Middle frontal gyrus (tissue), 1 donor: ENCODE data around the gene PRDM12.

Source experiments
- DNase-seq: peaks from one replicate; pipeline ENCODE4 v3.0.0-alpha.2; 2015; ENCODE audit warnings: low spot score; ENCODE audit errors: extremely low spot score

Gene PRDM12

DNA sequence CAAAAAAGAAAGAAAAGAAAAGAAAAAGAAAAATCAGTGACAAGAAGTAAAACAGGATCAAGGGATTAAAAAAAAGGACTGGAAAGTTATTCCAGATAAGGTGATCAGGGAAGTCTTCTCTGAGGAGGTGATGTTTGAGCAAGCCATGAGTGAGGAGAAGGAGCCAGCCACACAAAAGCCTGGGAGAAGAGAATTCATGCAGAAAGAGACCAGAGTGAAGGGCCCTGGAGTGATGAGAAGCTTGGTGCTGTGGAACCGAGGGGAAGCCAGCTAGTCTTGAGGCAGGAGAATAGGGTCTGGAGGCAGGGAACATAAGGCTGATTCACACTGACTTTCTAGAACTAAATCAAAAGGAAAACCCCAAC, 25.2 kb downstream of the PRDM12 start:
- DNase-seq = no peak

DNA sequence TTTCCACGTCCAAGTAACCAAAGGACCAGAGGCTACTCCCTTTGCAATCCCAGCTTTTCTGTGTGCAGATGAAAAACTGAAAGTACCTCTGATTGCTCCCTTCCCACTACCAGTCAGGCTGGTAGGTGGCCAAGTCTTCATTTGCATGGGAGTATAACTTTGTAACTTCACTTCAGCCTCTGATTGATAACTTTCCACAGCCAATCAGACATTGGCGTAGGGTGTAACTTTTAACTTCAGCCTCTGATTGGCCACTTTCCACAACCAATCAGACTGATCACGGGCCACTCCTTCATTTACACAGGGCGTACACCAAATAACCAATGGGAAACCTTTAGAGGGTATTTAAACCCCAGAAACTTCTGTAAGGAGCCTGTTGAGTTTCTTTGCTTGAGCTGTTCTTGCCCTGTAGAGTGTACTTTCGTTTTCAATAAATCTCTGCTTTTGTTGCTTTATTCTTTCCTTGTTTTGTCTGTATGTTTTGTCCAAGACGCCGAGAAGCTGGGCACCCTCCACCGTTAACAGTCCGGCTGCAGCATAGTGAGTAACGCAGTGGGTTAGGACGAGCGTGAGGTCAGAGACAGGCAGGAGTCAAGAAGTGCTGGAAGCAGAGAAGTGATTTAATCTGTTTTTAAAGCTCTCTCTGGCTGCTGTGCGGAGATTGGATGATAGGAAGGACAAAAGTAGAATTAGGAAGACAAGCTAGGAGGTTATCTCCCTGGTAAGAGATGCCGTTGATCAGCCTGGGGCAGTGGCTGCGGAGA, 25.7 kb downstream of the PRDM12 start:
- peak; percentile 33 for DNase-seq

DNA sequence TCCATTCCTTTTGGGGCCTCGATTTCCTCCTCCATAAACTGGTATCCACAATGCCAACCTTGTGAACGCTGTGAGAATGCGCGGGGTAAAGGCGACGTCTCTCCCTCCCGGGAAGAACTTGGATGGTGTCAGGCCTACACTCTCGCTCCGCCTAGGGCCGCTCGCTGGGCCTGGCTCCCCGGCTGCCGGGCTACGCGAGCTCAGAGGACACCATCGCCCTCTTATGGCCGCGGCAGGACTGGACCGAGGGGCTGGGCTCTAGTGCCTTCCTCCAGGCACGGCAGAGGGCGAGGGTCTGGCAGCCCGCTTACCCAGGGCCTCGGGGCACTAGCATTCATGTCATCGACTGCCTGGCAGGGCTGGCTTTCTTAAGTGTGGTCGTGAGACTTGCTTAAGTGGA, 27.9 kb downstream of the PRDM12 start:
- no peak for DNase-seq

DNA sequence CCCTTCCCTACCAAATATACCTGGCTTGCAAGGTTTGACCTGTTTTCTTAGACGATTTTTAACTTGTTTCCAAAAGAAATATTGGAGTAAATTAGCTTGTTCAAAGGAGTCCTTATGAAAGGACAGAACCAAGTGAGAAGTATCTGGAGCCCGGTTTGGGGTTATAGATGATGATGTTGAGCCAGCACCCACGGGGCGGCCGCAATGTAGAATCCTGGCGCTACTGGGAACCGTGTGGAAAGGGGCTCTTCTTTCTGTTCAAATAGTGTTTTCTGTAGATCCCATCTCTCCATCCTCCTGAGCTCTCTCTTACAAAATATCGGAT, 28.7 kb downstream of the PRDM12 start:
- DNase-seq = no peak

DNA sequence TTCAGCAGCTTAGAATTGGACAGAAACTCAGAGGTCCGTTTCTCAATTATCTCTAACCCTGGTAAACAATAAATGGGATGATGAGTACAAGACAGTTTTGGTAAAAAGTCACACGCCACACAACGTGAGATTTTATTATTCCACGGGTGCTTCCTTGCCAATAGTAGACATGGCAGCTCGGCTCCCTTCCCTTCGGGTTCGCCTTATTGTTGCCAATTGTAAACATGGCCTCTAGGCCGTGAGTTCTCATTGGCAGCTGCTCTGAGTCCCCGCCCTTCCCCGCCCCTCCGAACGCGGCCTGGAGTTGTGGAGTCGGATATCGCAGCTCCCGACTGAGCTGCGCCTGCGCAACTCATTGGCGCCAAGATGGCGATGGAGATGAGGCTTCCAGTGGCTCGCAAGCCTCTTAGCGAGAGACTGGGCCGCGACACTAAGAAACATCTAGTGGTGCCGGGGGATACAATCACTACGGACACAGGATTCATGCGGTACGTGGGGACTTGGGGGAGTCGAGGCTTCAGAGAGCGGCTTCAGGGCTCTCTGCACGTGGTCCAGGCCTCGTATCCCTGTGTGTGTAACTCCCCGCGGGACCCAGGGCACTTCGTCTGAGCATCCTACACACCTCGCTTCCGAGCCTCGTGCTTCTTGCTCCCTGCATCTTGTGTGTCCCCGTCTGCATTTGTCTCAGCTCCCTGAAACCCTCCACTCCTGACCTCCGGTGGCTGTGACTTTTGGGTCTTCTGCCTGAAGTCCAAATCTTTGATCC, 29.2 kb downstream of the PRDM12 start, which contains the start of gene EXOSC2:
TSS of gene EXOSC2 (plus strand) at position 355 of the 766 bp plus-strand sequence. CDS start at position 367, 12 bp downstream.
- DNase-seq = peak; percentile 97

DNA sequence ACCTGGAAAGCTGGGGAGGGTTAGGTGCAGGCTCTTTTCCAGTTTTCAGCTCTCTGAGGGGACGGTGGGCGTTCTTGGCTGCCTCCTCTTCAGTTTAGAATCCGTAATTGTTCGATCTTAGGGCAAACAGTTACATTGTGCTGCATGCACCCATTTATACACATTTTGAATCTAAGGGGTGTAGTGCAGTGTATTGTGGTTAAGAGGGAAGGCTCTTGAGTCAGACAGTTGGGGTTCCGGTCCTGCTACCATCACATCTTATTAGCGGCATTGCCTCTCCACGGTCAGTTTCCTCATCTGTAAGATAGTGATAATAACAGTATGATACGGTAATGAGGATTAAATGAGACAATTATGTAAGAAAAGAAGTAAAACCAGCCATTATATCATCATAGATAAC, 29.8 kb downstream of the PRDM12 start:
- DNase-seq = no peak

DNA sequence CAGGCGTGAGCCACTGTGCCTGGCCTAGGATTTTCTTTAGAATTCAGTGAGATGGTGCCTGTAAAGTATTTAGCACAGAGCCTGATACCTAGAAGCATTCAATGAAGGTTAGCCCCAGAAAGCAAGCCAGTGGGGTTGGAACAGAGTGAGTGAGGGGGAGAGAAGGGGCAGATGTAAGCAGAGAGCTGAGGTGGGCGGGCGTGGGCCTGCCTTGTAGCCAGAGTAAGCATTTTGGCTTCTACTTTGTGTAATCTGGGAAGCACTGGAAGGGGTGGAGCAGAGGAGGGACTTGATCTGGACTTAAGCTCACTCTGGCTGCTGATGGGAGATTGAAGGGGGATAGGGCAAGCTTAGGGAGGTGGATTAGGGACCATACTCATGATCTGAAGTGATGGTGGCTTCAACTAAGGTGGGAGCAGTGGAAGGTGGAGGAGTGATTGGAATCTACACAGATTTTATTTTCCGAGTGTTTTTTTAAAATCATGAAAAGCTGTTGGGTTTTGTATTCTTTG, 31.8 kb downstream of the PRDM12 start:
- no peak for DNase-seq

DNA sequence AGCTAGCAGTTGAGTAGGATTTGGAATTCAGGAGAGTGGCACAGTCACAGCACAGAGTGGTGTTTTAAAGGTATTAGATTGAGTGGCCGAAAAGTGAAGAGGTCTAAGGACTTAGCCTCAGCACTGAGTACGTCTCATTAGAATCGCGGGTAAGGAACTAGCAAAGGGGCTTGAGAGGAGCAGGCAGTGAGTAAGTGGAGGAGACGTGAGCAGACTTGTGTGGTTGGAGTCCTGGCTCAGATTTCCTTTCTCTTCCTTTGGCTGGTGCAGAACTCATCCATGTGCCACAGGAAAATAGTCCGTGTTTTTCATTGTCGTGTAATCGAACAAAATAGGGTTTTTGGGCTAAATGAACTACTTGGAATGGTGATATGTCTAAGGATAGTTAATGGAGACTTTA, 32.6 kb downstream of the PRDM12 start:
- DNase-seq = no peak

DNA sequence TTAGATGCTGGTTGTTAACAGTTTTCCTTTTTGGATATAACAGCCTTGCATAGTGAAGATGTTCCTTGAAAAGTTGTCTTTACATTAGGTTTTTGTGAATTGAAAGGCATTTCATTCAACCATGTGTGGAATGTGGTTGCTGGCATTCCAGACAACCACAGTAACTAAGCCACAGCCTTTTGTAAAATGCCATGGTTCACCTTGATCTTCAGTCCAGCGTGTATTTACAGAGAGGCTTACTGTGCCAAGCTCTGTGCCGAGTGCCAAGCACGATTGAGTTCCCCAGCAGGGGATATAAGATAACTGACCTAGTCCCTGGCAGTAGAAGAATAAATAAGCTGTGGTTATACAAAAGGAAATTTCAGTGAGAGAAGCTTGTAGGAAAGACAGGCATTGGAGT, 34.1 kb downstream of the PRDM12 start:
- no peak for DNase-seq

DNA sequence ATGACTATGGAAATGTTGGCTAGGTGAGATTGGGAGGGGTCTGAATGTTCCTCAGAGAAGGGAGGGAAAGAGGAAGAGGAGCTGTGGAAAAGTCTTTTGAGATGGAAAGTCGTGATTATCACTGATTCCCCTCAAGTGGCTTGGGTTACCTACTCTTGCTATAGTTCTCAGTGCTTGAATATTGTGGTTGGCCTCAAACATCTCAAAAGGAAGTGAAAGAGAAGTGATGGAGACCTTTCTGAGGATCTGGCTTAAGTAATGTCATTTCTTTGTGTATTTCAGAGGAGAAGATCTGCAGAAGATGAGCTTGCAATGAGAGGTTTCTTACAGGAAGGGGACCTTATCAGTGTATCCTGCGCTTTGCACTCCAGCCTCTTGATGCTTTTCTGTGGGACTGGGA, 34.7 kb downstream of the PRDM12 start:
- no peak for DNase-seq

DNA sequence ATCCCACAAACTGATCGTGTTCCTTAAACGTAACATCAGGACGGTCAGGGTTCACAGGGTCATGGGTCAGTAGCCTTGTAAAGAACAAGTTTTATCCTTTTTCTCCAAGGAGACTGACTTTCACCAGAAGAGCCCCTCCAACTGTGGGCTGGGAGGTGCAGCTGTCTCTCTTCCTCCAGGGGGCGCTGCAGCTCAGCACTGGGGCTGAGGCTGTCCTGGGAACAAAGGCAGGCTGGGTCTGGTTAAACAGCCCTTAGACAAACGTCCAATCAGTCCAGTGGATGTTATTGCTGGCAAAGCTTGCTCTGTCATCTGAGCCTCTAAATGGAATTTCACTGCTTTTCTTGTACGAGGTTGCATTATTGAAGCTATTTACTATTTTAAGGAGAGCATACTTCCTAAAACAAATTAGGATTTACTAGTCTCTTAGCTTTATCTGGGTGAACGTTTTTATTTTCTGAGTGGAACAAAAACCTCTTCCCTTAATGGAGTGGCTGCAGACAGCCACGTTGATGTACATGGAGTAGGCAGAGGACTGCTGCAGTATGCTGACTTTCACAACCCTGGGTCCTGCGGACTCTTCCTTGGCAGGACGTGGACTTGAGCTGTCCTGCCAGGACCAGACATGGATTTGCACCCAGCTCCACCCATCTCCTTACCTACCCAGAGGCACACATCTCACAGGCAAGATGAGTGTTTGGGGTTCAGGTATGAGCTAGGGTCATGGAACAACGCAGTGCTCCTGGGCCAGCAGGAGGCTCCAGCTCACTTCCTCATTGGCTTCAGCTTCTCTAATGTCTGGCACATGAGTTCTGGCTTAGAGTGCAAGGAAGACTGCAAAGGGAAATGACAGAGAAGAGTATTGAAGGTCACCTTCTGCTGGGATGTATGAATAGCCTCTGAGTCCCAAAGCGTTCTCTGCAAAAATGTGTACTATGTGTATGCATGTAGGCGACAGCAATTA, 36.9 kb downstream of the PRDM12 start:
- DNase-seq = peak; percentile 50

DNA sequence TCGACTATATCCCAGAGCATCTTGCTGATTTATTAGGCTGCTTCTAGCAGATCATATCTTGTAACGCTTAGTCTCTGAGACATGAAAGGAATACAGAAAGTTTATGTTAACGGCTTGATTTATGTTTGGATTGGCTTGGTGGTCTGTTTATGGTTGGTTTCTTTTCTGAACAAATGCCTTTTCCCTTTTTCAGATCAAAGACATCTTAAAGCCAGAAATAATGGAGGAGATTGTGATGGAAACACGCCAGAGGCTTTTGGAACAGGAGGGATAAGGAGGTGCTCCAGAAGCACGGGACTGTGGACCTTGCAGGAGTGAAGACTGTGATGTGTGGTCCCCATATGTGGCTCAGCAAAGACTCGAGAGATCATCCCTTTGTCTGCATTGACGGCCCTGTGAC, 39.1 kb downstream of the PRDM12 start:
- no peak for DNase-seq

DNA sequence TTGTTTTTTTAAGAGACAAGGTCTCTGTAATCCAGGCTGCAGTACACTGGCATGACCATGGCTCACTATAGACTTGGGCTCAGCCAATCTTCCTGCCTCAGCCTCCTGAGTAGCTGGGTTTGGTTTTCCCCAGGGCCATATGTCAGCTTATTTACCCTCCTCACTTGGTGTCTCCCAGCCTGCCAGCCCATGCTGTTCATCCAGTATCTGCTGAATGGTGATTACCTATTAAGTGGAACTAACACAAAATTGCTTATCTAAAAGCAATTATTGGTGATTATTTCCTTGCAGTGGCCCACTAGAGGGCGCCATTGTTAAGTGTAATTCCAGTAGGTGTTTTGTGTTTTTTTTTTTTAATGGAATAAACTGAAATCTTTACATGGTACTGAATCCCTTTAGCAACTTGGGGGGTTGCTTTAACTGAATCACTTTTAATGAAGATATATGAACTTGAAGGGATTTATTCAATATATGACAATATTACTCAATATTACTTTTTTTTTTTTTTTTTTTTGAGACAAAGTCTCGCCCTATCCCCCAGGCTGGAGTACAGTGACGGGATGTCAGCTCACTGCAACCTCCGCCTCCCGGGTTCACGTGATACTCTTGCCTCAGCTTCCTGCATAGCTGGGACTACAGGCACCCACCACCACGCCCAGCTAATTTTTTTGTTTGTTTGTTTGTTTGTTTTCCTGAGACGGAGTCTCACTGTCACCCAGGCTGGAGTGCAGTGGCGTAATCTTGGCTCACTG, 43.0 kb downstream of the PRDM12 start:
- peak; percentile 51 for DNase-seq

DNA sequence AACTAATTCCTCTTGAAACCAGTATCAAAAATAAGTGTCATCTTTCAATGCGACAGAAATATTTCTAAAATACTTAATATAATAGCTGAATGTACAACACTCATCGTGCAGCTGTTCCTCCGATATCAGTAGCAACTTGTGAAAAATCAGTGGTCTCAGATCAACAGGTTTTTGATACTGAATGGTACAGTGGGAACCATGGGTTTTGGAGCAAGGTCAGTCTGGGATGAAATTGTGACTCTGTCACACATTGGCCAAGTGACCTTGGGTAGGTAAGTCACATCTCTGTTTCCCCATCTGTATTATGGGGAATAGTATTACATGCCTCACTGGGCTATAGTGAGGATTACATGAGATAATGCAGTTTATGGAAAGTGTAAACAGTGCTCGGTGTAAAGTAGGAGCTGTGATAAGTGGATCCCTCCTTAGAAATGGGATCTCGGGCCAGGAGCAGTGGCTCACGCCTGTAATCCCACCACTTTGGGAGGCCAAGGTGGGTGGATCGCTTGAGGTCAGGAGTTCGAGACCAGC, 46.5 kb downstream of the PRDM12 start:
- DNase-seq = no peak

DNA sequence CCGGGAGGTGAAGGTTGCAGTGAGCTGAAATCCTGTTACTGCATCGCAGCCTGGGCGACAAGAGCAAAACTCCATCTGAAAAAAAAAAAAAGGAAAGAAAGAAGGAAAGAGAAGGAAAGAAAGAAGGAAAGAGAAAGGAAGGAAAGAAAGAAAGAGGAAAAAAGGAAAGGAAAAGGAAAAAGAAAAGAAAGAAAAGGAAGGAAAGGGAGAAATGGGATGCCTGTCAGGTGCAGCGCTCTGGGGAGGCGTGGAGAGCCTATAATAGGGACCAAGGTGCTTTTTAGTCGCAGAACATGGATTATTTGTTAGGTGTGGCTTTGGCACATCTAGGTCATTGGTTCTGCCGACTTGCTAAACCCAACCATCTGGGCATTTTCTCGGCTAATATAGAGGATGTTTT, 47.1 kb downstream of the PRDM12 start:
- no peak for DNase-seq

DNA sequence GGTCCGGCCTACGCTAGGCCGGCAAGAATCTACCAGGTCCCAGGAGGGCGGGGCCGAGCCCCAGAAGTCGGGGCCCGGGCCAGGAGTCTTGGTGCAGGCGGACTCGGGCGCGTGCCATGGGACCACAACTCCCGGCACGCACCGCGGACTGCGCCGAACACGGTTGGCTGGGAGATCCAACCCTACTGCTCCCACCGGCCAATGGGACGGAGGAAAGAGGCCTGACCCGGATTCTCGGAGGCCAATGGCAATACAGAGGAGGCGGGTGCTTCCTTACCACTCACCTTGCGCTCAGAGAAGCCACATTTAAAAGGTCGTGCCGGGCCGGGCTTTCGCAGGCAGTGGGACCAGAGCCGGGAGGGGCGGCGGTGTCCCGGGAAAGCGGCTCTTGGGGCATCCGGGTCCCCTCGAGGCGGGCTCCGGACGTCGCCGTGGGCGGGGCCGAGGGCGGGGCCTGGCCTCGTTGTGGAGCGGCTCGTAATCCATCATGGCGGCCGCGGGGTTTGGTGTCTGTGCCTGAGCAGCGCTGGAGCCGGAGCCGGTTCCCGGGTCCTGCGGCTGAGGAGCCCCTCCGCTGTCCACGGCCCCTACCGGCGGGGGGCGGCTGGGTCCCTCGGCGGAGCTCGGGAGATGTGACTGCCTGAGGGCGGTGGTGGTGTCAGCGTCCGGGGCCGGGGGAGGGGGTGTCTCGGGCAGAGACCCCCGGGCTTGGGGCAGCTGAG, 48.3 kb downstream of the PRDM12 start:
- peak; percentile 97 for DNase-seq

DNA sequence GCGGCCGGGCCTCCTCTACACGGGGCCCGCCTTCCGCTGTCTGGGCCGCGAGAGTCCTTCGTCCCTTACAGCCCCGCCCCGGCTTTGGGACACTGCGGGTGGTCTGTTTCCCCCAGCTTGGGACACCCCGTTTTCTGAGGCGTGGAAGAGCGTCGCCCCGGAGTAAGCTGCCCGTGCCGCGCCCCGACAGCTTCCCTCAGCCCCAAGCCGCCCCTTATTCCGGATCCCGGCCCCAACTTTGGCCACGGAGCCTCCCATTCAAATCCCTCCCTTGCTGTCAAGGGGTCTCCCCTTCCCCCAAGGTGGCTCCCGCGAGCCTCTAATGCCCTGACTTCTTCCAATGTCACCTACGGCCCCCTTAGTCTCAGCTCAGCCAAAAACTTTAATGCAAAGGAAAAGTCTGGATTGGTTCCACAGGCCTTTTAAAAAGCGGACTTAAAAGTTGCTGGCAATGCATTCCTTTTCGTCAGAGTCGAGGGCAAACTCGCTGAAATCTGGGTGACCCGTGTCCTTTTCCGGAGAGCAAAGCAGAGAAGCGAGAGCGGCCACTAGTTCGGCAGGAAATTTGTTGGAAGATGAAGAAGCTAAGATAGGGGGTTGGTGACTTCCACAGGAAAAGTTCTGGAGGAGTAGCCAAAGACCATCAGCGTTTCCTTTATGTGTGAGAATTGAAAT, 49.0 kb downstream of the PRDM12 start:
- no peak for DNase-seq

DNA sequence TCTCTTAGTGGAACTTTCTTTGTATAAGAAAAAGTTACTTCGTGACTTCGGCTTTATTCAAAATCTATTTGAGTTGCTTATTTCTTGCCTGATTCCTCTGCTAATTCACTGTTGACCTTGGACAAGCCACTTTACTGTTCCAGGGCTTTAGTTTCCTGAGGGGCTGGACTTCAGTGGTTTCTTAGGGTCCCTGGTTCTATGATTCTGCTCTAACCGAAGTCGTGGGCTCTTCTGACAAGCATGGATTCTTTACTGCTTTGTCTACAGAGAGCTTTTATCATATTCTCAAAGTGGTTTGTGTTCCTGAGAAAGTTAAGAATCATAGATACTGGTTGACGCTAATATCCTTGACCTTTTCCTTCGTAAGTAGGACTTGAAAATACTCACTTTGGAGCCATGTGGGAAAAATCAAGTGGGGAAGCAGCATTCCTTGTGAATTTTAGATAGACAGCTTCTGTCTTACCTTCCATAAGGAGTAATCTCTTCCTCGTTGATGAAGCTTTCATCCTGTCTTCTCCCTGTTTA, 50.3 kb downstream of the PRDM12 start:
- no peak for DNase-seq

DNA sequence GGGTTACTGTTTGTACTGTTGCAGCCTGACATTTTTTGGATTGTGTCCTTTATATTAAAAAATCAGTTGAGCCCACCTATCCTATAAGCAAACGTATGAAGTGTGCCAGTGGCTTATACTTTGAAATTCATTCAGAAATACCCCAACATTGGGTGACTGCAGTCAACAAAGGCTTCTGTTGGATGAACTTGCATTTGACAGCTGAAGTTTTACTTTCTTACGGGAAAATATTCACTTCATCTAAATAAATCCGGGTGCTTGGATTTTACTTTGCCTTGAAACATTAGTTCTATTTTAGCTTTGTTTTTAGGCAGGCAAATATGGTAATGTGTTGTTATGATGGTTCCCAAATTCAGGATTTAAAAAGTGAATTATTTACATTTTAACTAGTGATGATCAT, 50.9 kb downstream of the PRDM12 start:
- DNase-seq = no peak
